Fibroblast of the aortic adventitia (primary cell): ENCODE results near the gene IL27RA. TPM values are rescaled to one million over a fixed set of nuclear protein-coding genes. Genes with fewer than 3 reads are reported as not detected.
A peak's percentile ranks its signal among the peaks of the same experiment; 100 is the strongest.
"Not testable (repeated sequence)": the region's sequence is repeated elsewhere in the genome, so short reads cannot be mapped to it uniquely, and the experiment has no call there.

Source experiments
- DNase-seq: peaks from one replicate; pipeline ENCODE4 v3.0.0-alpha.2; 2010; ENCODE audit warnings: low read depth
- H3K4me3 ChIP-seq: 2 replicates; pipeline ENCODE4 v1.5.1; 2011; ENCODE audit warnings: low read depth, mild to moderate bottlenecking, control low read depth, low read length, moderate library complexity
- CTCF ChIP-seq: IDR thresholded peaks from 2 replicates; pipeline ENCODE4 v1.5.1; 2011; ENCODE audit warnings: mild to moderate bottlenecking, low read length, control low read depth, inconsistent platforms; ENCODE audit not compliant: insufficient read depth
- total RNA-seq: library from RNA; depleted of rRNA; stranded (reverse); fragments of >200 nt; gene quantifications from 2 replicates; pipeline ENCODE4 v1.2.3, GENCODE V29; 2012; ENCODE audit warnings: low replicate concordance

IL27RA gene
- total RNA-seq, 1 donor = 0.63 TPM

- H3K4me3 ChIP-seq = no peak overlapping the region
- peak; percentile 26 for DNase-seq
- TF ChIP-seq CTCF = no peak
These were observed 4.1 kb downstream of the IL27RA start for GRCh38 chr19:14035706-14036105.

- DNase-seq = no peak
- TF ChIP-seq CTCF = no peak
- no peak overlapping the region for H3K4me3 ChIP-seq
These were observed 7.6 kb downstream of the IL27RA start for GRCh38 chr19:14039181-14039580.

DNA sequence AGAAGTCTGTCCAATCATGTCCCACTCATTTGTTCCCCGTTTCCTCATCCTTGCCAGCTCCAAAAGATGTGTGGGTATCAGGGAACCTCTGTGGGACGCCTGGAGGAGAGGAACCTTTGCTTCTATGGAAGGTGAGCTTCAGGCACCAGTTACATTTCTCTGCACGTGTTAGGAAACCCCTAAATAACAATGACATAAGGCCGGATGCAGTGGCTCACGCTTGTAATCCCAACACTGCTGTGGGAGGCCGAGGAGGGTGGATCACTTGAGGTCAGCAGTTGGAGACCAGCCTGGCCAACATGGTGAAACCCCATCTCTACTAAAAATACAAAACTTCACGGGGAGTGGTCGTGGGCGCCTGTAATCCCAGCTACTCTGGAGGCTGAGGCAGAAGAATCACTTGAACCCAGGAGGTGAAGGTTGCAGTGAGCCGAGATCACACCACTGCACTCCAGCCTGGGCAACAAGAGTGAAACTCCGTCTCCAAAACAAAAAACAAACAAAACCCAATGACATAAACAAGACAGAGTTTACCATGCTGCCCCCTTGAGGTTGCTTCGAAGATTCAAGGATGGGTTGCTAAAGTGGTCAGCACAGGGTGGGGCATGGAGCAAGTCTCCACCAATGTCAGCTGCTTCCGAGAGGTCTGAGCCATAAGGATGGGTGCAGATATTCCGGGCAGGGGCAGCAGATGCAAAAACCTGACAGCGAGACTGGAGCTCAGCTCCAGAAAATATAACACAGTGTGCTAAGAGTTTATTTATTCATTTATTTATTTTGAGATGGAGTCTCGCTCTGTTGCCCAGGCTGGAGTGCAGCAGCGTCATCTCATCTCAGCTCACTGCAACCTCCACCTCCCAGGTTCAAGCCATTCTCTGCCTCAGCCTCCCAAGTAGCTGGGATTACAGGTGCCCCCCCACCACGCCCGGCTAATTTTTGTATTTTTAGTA is 11.4 kb downstream of the IL27RA start:
- TF ChIP-seq CTCF = peak; percentile 56
- H3K4me3 ChIP-seq = not testable (repeated sequence)
- DNase-seq = peak; percentile 69

GRCh38 chr19:14047866-14048265 is 16.3 kb downstream of the IL27RA start:
- not testable (repeated sequence) for H3K4me3 ChIP-seq, DNase-seq

- no peak overlapping the region for H3K4me3 ChIP-seq
- DNase-seq = no peak
- peak; percentile 86 for TF ChIP-seq CTCF
These were observed 17.0 kb downstream of the IL27RA start for GRCh38 chr19:14048443-14049153.

DNA sequence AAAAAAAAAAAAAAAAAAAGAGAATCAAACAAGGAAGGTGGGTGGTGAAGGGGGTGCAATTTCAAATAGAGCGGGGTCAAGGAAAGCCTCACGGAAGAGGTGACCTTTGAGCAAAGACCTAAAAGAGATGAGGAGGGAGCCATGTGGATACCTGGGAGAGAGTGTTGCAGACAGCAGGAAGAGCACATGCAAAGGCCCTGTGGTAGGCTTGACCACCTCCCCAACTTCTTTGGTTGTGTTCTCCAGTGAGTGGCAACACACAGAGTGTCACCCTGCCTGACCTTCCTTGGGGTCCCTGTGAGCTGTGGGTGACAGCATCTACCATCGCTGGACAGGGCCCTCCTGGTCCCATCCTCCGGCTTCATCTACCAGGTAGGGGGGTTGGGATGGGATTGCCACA is 18.9 kb downstream of the IL27RA start:
- no peak overlapping the region for H3K4me3 ChIP-seq
- DNase-seq = no peak
- no peak for TF ChIP-seq CTCF

- DNase-seq, H3K4me3 ChIP-seq: not testable (repeated sequence)
These were observed 19.4 kb downstream of the IL27RA start for GRCh38 chr19:14050961-14051360.
